Measurements from ENCODE around the gene HES1.
"Not testable (repeated sequence)": the region's sequence is repeated elsewhere in the genome, so short reads cannot be mapped to it uniquely, and the experiment has no call there.

Gene HES1

DNA sequence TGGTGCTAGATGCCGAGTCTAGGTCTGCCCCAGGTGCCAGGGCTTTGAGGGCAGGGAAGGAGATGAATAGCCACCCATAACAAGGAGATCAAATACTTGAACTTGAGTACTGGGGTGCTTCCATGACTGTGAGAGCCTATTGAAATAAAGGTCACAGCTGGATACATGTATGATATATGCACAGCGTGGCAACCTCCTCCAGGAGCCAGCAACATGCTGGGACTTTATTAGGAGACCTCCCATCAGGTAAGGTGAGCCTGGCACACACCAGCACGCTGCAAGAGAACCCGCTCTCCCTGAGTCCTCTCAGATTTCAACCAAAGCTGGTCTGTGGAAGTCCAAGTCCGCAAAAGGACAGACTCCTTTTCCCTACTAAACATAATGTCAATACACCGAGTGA lies 10.5 kb upstream of the HES1 start:
- no peak for DNase-seq (ENCODE audit: low read depth in 2 of 2)

DNA sequence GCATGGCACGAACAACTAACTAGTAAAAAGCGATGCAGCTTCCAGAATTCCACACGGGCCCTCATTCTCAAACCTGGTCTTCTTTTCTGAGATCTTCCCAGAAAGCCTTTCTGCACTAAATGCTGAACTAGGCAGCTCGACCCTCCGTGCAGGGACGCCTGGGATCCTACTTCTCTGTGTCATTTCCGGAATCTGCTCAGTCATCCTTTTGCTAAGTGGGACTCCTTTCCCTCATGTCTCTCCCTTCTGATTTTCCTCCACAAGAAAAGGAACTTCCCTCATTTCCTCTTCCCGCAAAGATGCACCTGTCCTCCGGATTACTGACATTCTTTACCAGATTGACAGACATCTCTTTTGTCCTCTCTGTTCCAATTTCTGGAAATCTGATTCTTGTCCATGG lies 9.2 kb upstream of the HES1 start:
- DNase-seq (ENCODE audit: low read depth in 2 of 2) = no peak

DNA sequence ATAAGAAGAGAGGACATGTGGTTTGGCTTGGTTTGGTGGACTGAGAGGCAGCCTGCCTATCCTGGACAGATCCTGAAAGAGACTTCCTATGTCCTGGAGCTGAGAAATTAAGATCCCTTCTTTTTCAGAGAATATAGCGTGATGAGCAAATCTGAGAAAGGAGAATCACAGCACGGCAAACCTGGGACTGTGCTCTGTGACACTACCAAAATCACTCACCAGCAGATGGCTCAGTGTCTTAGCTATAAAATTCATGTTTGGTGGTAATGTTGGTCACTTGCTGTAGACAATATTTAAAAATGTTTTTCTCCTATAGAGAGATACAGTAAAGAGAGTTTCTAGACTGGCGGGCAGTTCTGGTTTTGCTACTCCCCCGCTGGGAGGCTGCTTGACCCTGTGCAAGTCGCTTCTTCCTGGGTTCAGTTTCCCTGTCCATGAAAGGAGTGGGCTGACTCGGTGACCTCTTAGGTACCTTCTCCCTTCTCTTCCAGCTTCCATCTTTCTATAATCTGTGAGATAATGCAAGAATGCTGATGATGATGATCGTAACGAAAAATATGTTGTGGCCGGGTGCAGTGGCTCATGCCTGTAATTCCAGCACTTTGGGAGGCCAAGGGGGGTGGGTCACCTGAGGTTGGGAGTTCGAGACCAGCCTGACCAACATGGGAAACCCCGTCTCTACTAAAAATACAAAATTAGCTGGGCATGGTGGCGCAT lies 7.6 kb upstream of the HES1 start:
- DNase-seq (ENCODE audit: low read depth in 2 of 2) = no peak

DNA sequence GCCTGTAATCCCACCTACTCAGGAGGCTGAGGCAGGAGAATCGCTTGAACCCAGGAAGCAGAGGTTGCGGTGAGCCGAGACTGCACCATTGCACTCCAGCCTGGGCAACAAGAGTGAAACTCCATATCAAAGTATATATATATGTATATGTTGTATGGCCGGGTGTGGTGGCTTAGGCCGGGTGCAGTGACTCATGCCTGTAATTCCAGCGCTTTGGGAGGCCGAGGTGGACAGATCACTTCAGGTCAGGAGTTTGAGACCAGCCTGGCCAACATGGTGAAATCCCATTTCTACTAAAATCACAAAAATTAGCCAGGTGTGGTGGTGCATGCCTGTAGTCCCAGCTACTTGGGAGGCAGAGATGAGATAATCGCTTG lies 7.0 kb upstream of the HES1 start:
- not testable (repeated sequence) for DNase-seq (ENCODE audit: low read depth in 2 of 2)

DNA sequence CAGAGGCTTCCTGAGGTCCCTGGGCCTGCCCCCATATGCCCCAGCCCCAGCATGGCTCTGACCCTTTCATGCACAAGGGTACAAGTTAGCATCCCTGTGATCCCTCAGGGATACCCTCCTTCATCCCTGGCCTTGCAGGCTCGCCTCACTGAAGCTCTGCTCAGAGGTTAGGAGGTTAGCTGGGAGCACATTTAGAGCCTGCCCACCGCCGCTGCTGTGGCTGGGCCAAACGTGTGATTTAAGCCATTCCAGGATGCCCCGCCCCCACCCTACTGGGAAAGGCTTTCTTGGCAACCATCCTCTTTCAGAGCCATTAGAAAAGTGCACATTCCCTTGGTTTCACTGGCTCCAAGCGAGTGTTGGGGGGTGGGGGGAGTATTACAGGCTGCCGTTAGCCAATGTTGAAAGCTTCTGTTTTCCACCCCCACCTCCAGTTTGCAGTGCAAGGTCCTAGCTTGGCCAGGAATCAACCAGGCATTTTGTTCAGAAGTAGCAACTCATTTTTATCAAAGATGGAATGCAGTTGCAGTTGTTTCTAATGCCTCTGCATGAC lies 6.3 kb upstream of the HES1 start:
- peak; percentile 83 to 86 for DNase-seq (ENCODE audit: low read depth in 2 of 2)

DNA sequence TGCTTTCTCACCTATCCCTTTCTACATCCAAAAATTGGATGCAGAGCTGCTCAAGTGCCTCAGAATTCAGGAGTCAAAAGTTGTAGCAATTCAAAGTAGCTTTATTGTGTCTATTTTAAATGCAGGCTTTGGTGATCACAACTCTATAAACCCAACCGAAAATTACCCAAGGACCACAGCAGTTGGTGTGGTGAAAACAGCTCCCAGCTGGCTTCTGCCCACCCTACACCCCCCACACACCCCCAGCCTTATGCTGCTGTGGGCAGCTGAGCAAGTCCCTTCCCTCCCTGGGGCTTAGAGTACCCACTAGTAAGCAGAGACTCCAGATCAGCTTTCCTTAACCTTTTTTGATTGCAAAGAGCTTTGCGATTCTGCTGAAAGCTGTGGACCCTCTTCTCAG lies 5.8 kb upstream of the HES1 start:
- no peak for DNase-seq (ENCODE audit: low read depth in 2 of 2)

DNA sequence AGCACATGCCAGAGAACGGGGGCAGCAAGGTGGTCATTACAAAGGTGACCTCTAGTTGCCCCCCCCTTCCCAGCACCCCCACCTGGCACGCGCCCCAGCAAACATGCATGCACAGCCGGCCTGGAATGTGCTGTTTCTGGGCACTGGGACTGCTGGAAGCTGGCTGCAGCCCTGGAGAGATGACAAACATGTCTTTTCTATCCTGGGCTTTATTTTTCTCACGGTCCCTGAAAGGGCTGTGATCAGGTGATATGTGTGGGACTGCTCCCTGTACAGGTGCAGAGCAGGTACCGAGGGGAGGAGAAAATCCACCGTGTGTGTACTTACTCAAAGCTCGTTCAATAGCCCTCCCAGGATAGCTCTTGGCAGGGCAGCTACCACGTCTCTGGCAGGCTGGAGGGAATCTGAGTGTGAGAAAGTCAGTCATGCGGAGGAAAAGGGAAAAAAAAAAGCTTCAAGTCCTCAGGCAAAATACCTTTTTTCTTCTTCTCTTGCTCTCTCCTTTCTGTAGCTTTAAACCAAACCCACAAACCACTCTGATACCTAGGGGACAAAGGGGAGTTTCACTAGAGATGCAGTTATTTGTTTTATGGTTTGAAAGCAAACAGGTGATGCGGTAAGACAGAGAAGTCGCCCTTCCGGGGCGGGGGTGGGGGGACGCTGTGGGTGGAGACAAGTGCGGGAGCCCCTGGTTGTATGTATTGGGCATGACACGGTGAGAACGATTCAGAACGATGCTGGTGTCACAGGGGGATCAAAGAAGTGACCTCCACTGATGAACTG lies 5.0 kb upstream of the HES1 start:
- DNase-seq (ENCODE audit: low read depth in 2 of 2) = no peak

DNA sequence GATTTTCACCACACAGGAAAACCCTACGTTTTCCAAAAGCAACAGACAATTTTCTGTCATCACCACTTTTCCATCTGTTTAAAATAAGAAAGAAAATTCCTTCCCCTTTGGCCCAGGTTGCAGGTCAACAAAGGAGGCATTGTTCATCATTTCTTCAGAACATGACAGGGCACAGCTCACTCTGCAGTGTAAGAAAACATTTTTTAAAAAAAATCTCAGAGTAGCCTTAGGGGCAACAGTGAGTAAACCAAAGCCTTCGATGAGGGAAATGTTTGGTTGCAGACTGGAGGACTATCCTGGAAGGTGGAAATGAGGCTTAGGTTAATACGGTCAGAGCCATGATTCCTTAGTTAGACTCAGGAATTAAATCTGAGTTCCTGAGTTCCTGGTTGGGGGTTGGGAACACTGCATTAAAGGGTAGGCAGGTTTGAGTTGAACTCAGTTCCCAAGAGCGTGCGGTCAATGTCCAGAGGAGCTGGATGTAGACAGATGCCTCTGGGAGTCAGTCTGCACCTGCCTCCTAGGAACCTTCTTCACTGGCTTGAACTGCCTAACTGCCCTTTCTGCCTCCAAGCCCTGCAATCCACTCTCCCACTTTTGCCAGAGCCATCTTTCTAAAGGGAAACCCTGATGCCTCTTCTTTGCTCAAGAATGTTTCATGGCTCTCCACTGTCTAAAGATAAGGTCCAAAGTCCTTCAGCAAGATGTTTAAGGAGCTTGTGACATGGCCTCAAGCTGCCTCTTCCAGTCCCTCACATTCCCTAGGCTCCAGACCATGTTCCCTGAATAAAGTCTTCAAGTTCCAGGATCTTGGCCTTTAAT lies 3.3 kb upstream of the HES1 start:
- DNase-seq (ENCODE audit: low read depth in 2 of 2) = no peak

DNA sequence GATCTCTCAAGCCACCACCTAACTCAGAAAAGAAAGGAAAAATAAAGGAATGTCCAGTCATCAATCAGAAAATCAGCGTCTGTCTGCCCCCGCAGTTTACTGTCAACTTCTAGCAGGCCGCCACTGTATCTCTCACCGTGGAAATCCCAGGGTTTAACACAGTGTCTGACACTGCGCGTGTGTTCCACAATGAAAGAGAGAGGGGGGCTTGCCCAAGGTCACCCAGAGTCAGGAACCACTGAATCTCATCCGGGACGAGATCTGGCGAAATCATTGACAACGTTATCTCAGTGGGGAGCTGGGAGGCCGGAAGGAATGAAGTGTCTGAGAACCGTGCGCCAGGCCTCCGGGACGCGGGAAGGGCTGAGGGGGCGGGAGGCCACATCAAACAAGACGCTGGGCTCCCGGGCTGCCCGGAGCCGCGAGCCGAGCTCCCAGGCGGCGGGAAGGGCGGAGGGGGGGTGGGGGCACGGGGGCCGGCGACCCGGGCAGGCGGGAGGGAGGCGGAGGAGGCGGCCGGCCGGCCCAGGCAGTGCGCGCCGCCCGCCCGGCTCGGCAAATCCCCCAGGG lies 2.2 kb upstream of the HES1 start:
- no peak for DNase-seq (ENCODE audit: low read depth in 2 of 2)

DNA sequence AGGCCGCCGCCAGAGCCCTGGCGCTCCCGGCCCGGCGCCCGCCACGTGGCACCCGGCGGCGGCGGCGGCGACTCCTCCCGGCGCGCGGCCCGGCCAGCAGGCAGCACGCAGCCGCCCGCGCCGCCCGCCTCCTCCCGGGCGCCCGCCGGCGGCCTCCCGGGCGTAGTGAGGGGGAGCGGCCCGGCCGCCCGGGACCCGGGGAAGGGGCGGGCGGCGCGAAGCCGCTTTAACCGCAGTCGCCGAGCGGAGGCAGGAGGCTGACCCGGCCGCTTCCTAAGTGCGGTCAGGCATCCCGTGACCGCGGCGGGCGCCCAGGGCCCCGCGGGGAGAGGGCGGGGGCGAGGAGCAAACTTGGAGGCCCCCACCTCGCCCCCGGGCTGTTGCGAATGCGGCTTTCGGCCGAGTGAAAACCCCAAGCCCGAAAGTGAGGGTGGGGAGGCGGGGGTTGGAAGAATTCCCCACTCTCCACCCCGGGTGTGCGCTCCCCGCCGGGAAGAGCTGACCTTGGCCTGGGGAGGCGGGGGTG lies 1.7 kb upstream of the HES1 start:
- no peak for DNase-seq (ENCODE audit: low read depth in 2 of 2)

DNA sequence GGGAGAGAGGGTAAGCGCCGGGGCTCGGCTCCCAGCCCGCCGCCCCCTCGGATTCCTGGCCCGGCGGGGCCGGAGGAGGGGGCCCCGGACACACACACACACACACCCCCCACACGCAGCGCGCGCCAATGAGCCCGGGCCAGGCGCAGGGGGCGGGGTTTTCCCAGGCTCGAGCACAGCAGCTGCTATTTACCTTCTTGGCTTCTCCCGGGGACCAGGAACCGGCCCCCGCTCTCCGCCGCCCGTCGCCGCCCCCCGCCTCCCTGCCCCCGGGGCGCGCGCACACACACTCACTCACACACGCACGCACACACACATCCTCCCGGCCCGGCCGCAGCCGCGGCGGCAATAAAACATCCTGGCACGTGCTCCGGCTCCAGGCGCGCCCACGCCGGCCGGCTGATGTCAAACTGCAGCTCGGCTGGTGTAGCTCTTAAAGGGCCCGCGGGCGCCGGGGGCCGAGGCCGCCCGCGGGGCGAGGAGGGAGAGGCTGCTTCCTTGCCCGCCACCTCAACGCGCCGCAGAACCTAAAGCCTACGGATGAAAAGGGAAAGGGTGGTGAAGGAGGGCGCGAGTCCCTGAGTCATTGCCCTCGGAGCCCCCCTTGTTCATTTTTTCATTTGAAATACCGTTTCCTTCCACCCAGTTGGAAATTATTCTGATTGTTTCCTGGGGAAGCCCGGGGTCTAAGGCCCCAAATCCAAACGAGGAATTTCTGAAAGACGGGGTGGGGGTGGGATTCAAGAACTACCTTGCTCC lies 1.0 kb upstream of the HES1 start:
- DNase-seq (ENCODE audit: low read depth in 2 of 2) = peak; percentile 94 to 96

DNA sequence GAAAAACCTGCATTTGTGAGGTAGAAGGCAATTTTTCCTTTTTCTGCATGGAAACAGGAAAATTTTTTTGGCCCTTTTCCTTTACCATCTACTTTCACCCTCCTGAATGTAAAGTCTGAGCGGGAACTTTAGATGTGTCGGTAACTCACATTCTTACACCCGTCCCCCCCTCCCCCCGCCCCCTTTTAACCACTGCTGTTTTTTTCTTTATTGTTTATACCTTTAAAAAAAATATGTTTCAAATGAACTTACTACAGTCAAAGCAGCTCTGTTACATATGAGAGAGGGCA lies 487 bp upstream of the HES1 start:
- DNase-seq (ENCODE audit: low read depth in 2 of 2) = no peak

DNA sequence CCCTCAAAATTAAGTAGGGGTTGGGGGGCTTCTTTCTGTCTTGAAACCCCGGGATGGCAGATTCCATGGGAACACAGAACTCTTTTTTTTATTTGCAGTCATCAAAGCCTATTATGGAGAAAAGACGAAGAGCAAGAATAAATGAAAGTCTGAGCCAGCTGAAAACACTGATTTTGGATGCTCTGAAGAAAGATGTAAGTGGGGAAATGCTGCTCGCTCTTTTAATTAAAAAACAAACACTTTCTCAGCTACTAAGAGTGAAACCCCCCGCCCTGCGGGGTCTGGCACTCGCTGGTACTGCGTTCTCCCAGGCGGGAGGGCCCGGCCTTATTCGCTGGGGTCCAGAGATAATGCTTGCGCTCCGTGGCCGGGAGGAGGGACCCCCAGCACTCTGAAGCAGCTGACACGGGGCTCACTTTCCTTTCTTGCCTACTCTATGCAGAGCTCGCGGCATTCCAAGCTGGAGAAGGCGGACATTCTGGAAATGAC lies 615 bp downstream of the HES1 start:
- DNase-seq (ENCODE audit: low read depth in 2 of 2) = no peak

DNA sequence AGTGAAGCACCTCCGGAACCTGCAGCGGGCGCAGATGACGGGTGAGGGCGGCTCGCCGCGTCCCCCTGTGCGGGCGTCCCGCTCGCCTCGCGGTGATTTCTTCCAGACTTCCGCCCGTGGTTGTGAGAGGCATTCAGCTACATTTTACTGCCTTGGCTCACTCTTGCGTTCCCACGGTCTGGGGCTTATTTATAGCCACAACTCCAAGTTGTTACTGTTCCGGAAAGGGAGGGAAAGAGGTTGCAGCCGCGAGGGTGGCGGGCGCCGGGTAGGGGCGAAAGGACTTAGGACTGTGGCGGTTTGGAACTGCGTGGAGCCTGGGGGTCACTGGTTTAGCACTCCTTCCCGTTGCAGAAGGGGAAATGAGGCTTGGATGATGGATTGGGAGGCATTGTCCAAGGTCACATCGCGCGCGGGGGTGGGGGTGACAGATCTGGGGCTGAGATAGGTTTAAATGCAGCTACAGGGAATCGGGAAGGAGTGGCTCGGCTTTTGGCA lies 1.1 kb downstream of the HES1 start:
- DNase-seq (ENCODE audit: low read depth in 2 of 2) = peak in 1 of 2 experiments; percentile 62

DNA sequence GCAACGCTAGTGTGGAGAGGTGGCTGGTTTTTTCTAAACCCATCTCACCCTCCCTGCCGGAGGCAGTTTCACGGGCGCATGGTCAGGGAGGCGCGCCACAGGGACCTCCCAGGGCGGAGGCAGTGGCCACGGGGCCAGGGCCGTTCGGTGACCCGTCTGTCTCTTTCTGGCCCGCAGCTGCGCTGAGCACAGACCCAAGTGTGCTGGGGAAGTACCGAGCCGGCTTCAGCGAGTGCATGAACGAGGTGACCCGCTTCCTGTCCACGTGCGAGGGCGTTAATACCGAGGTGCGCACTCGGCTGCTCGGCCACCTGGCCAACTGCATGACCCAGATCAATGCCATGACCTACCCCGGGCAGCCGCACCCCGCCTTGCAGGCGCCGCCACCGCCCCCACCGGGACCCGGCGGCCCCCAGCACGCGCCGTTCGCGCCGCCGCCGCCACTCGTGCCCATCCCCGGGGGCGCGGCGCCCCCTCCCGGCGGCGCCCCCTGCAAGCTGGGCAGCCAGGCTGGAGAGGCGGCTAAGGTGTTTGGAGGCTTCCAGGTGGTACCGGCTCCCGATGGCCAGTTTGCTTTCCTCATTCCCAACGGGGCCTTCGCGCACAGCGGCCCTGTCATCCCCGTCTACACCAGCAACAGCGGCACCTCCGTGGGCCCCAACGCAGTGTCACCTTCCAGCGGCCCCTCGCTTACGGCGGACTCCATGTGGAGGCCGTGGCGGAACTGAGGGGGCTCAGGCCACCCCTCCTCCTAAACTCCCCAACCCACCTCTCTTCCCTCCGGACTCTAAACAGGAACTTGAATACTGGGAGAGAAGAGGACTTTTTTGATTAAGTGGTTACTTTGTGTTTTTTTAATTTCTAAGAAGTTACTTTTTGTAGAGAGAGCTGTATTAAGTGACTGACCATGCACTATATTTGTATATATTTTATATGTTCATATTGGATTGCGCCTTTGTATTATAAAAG lies 1.8 kb downstream of the HES1 start:
- DNase-seq (ENCODE audit: low read depth in 2 of 2) = no peak

DNA sequence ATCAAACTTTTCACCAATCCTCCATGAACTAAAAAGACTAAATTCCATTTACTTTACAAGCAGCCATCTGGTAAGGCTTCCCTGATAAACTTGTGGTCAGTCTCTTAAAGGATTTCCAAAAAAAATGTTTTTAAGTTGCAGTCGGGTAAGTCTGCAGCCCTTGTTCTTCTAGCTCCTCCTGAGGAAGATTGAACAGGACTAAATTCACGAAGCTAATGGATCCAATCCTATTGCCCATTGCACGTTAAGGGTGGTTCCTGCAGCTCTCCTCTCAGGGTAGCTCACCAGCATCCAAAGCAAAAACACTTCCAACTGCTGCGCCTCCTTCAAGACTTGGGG lies 2.8 kb downstream of the HES1 start:
- DNase-seq (ENCODE audit: low read depth in 2 of 2) = no peak

DNA sequence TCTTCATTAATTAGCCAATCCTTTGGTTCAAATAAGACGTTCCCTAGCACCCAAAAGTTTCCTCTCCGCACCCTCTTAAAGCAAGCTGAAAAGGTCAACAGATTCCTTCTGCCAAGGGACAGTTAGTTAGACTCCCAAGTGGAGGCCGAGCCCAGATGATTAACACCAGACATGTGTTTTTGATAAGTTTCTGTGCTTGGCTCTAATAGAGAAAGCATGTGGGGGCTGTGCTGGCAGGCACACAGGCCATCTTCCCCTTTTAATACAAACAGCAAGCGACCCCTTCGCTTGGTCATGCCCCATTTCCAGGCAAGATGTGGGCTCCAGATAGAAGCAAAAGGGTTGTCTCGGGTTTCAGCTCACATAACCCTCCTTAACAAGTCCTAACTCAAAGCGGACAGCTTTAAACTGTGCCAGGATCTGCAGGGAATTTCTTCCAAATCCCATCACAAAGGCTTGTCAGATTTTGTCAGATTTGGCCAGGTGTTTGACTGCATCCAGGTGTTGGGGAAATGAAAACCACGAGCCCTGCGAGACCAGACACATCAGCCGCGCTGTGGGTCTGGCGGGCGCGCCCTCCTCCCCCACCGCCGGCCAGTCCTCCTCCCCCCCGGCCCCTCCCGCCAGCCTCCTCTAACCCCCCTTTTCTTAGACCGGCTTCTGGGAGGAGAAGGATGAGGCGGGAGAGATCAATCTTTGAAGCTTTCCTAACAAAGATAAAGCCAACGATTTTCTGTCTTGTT lies 3.3 kb downstream of the HES1 start:
- peak; percentile 82 to 85 for DNase-seq (ENCODE audit: low read depth in 2 of 2)

DNA sequence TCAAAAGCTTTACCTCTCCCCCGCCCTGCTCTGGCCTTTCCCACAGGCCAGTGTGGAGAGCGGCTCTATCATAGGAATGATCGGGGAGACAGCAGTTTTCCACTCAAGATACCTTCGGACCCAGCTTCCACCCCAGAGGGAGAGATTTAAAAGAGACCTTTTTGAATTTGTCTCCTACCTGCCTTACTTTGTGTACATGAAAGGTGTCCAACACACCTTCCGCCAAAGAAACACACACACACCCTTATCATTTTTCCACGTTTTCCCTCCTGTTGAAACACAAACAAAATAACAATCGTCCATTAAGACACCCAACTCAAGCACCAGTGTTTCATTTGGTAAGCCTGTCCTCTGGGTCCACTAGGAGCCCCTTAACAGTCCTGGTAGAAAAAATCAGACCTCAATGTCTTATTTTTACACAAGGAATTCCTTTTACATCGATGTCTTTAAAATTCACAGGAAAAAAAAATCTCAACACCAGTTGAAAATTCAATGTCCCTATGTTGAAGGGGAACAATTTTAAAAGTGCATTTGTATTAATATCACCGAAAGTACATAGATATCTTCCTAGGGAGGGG lies 4.0 kb downstream of the HES1 start:
- no peak for DNase-seq (ENCODE audit: low read depth in 2 of 2)
